ENCODE measurements around the gene C2CD2. TPM values are rescaled to one million over a fixed set of nuclear protein-coding genes. Genes with fewer than 3 reads are reported as not detected.

C2CD2 gene
- total RNA-seq, 1 experiment from 2014 or later = 50.4 TPM

DNA sequence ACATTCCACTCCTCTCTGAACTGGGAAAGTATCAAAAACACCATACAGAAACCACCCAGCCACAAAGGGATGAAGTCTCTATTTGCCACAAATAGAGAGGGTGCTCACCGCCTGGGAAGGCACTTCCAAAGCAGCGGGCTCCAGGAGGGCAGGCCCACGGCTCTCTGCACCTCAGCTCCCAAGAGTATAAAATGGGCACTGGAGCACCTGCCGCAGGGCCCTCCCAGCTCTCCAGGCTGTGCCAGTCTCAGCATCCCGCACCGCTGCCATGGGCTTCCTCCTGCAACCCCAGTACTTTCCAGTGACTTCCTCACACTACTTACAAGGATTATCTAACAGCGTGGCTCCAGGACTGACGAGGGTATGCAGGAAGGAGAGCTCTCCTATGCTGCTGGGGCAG is 14.4 kb downstream of the C2CD2 start:
- TF ChIP-seq, protein P1, sequence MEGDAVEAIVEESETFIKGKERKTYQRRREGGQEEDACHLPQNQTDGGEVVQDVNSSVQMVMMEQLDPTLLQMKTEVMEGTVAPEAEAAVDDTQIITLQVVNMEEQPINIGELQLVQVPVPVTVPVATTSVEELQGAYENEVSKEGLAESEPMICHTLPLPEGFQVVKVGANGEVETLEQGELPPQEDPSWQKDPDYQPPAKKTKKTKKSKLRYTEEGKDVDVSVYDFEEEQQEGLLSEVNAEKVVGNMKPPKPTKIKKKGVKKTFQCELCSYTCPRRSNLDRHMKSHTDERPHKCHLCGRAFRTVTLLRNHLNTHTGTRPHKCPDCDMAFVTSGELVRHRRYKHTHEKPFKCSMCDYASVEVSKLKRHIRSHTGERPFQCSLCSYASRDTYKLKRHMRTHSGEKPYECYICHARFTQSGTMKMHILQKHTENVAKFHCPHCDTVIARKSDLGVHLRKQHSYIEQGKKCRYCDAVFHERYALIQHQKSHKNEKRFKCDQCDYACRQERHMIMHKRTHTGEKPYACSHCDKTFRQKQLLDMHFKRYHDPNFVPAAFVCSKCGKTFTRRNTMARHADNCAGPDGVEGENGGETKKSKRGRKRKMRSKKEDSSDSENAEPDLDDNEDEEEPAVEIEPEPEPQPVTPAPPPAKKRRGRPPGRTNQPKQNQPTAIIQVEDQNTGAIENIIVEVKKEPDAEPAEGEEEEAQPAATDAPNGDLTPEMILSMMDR (conservative IDR thresholded peaks at IDR 0.05; ENCODE audit: low read depth, low read length) = no peak
- no peak for TF ChIP-seq EZH2phosphoT487 (IDR thresholded peaks at IDR 0.05; ENCODE audit: borderline replicate concordance, low read length)
- TF ChIP-seq EZH2 (IDR thresholded peaks at IDR 0.05; ENCODE audit: low read length, unreplicated experiment) = no peak
- CTCF ChIA-PET = no interaction called here
- Histone ChIP-seq H3K4me1 (ENCODE audit: insufficient read depth, low read length) (peaks cover 5% of the 10 kb centered on the region), H4K20me1 (ENCODE audit: low read length) (peaks cover 17% of the 10 kb centered on the region; the same call in 1 of the 2 replicates), H2AFZ (ENCODE audit: low read length) (no peak overlapping the region), H3K9ac (ENCODE audit: low read length) (no peak overlapping the region), H3K4me3 (ENCODE audit: low read length) (no peak overlapping the region), H3K9me3 (ENCODE audit: low read length) (no peaks in the 10 kb centered on the region), H3F3A (ENCODE audit: low read length, unreplicated experiment) (no peaks in the 10 kb centered on the region), H3K27ac (ENCODE audit: low read length) (no peak overlapping the region), H3K79me2 (ENCODE audit: low read length) (peaks cover 72% of the 10 kb centered on the region), H3K4me2 (ENCODE audit: low read length) (no peak overlapping the region), H3K27me3 (ENCODE audit: low read length) (no peaks in the 10 kb centered on the region), H3K36me3 (ENCODE audit: low read depth, low read length) (peaks cover 12% of the 10 kb centered on the region), H3K9me2 (replicated peaks; ENCODE audit: low read length) (no peaks in the 10 kb centered on the region)
- DNase-seq (no peak), ATAC-seq (no peak)
- POLR2A ChIA-PET (ENCODE audit: unreplicated experiment) = no interaction called here
- intact Hi-C loops (cut with micrococcal nuclease) = loop anchor here (10.0 kb wide), 1 partner anchor 175 kb away; the partner anchor contains the start of gene RIPK4
- BruUV-seq (replicated peaks) = no TSS peak

DNA sequence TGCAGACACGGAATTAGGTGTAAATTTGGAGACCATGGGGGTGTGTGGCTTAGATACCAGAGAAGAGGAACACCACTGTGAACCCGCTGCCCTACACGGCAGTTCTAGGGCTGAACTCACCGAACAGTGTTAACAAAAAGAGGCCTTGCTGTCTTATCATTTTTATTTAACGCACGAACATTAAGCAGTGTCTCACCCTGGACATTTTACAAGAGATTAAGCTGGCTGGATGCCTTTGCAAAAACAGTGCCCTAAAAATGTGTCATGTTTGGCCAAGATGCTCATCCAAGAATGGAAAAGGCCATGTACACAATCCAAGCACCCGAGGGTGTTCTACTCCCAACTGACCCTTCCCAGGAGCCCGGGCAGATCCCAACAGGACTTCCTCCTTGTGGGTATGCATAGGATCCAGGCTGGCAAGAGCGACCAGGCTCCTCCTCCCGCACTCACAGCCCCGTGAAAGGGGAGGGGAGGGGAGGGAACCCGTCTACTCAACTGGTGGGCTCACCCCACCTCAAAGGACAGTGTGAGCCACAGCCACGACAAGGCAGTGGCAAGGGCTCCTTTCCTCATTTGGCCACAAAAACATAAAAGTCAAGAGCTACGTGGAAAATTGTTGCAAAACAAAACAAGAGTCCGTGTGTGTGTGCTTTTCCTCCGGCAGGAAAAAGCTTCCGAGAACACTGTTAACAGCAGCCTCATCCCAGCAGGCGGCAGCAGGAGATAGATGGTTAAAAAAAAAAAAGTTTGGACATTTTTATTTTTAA is 20.3 kb downstream of the C2CD2 start:
- ChIA-PET CTCF (interaction anchor here (0.6 to 2.6 kb wide), 10 partner anchors 9 to 321 kb away, joined by 3 to 15 read pairs (median 6); no protein-coding TSS in a partner anchor), POLR2A (ENCODE audit: unreplicated experiment) (interaction anchor here (0.5 to 0.7 kb wide), 6 partner anchors 14 to 166 kb away, joined by 3 to 11 read pairs (median 4); no protein-coding TSS in a partner anchor)
- Histone ChIP-seq H3K9me2 (replicated peaks; ENCODE audit: low read length) (no peaks in the 10 kb centered on the region), H3K4me2 (ENCODE audit: low read length) (peak overlapping the region; percentile 86), H3K79me2 (ENCODE audit: low read length) (peaks cover 58% of the 10 kb centered on the region), H4K20me1 (ENCODE audit: low read length) (no peaks in the 10 kb centered on the region), H3F3A (ENCODE audit: low read length, unreplicated experiment) (peaks cover 9% of the 10 kb centered on the region), H3K36me3 (ENCODE audit: low read depth, low read length) (peaks cover 8% of the 10 kb centered on the region; the same call in 1 of the 2 replicates), H3K27ac (ENCODE audit: low read length) (peak overlapping the region; percentile 90), H2AFZ (ENCODE audit: low read length) (peak overlapping the region; percentile 45), H3K27me3 (ENCODE audit: low read length) (no peaks in the 10 kb centered on the region), H3K9me3 (ENCODE audit: low read length) (no peaks in the 10 kb centered on the region), H3K4me3 (ENCODE audit: low read length) (peak overlapping the region; percentile 63), H3K9ac (ENCODE audit: low read length) (peak overlapping the region; percentile 71), H3K4me1 (ENCODE audit: insufficient read depth, low read length) (peaks cover 42% of the 10 kb centered on the region)
- BruUV-seq (replicated peaks) = TSS peak; percentile 74
- TF ChIP-seq EZH2phosphoT487 (IDR thresholded peaks at IDR 0.05; ENCODE audit: borderline replicate concordance, low read length) (no peak), EZH2 (IDR thresholded peaks at IDR 0.05; ENCODE audit: low read length, unreplicated experiment) (no peak)
- TF ChIP-seq, protein P1 (conservative IDR thresholded peaks at IDR 0.05; ENCODE audit: low read depth, low read length) = peak; percentile 70
- ATAC-seq = peak; percentile 63
- intact Hi-C loops (cut with micrococcal nuclease) = loop anchor here (1.0 to 10.0 kb wide), 7 partner anchors 25 to 761 kb away; partner anchors contain the start of gene RIPK4
- peak; percentile 85 for DNase-seq

Data from PC-3 (cell line).